Neural progenitor cell (in vitro differentiated cells): Measurements from ENCODE around the gene GOLGA6L10. TPM values are rescaled to one million over a fixed set of nuclear protein-coding genes. Genes with fewer than 3 reads are reported as not detected.
A peak's percentile ranks its signal among the peaks of the same experiment; 100 is the strongest.

Source experiments
- DNase-seq: peaks from one replicate; pipeline ENCODE4 v3.0.0-alpha.2; 2016; ENCODE audit warnings: low spot score
- H2AFZ ChIP-seq: fragments of 200-600 bp; sonication (generic); replicated peaks from 2 replicates; pipeline ENCODE4 v1.6.1; 2016; ENCODE audit warnings: antibody characterized with exemption
- H3F3A ChIP-seq: fragments of 200-600 bp; sonication (generic); 2 replicates; pipeline ENCODE4 v1.6.1; 2016; ENCODE audit warnings: antibody characterized with exemption, low read depth
- H3K27ac ChIP-seq: fragments of 200-600 bp; sonication (generic); 2 replicates; pipeline ENCODE4 v1.5.1; 2016; ENCODE audit warnings: mild to moderate bottlenecking
- H3K27me3 ChIP-seq: fragments of 200-600 bp; sonication (generic); 2 replicates; pipeline ENCODE4 v1.6.1; 2016; ENCODE audit warnings: mild to moderate bottlenecking, moderate library complexity
- H3K36me3 ChIP-seq: fragments of 200-600 bp; sonication (generic); 2 replicates; pipeline ENCODE4 v1.5.1; 2016
- H3K4me1 ChIP-seq: fragments of 200-600 bp; sonication (generic); 2 replicates; pipeline ENCODE4 v1.6.1; 2016; ENCODE audit warnings: mixed run types
- H3K4me2 ChIP-seq: fragments of 200-600 bp; sonication (generic); 2 replicates; pipeline ENCODE4 v1.6.1; 2016
- H3K4me3 ChIP-seq: fragments of 200-600 bp; sonication (generic); 2 replicates; pipeline ENCODE4 v1.5.1; 2016
- H3K79me2 ChIP-seq: fragments of 200-600 bp; sonication (generic); 2 replicates; pipeline ENCODE4 v1.6.1; 2016; ENCODE audit warnings: low read depth
- H3K9ac ChIP-seq: fragments of 200-600 bp; sonication (generic); 2 replicates; pipeline ENCODE4 v1.6.1; 2016
- H3K9me3 ChIP-seq: fragments of 200-600 bp; sonication (generic); 2 replicates; pipeline ENCODE4 v1.5.1; 2016; ENCODE audit warnings: low read depth
- H4K20me1 ChIP-seq: fragments of 200-600 bp; sonication (generic); 2 replicates; pipeline ENCODE4 v1.6.1; 2016; ENCODE audit warnings: low read depth
- H3K27ac Mint-ChIP-seq: 3 replicates; pipeline ENCODE4 v1.8.0; 2021; ENCODE audit warnings: mixed read lengths
- H3K27me3 Mint-ChIP-seq: 2 replicates; pipeline ENCODE4 v1.8.0; 2022; ENCODE audit warnings: low read depth, mild to moderate bottlenecking, inconsistent platforms, moderate library complexity, mixed read lengths; ENCODE audit not compliant: insufficient read depth
- H3K36me3 Mint-ChIP-seq: 3 replicates; pipeline ENCODE4 v1.8.0; 2021; ENCODE audit warnings: mixed read lengths
- H3K4me1 Mint-ChIP-seq: 3 replicates; pipeline ENCODE4 v1.8.0; 2021; ENCODE audit warnings: mixed read lengths
- H3K4me3 Mint-ChIP-seq: 3 replicates; pipeline ENCODE4 v1.8.0; 2021; ENCODE audit warnings: mild to moderate bottlenecking, moderate library complexity, mixed read lengths
- H3K9me3 Mint-ChIP-seq: 3 replicates; pipeline ENCODE4 v1.8.0; 2020; ENCODE audit warnings: mixed read lengths
- CTCF ChIP-seq: fragments of 200-600 bp; sonication (generic); IDR thresholded peaks from 2 replicates; pipeline ENCODE4 v1.5.1; 2017; ENCODE audit warnings: antibody characterized with exemption, mild to moderate bottlenecking
- EZH2 ChIP-seq: fragments of 200-600 bp; sonication (generic); IDR thresholded peaks from 2 replicates; pipeline ENCODE4 v1.6.1; 2017; ENCODE audit warnings: antibody characterized with exemption, mild to moderate bottlenecking, moderate library complexity
- EZH2phosphoT487 ChIP-seq: fragments of 200-600 bp; sonication (generic); IDR thresholded peaks from 2 replicates; pipeline ENCODE4 v1.6.1; 2017; ENCODE audit warnings: antibody characterized with exemption
- total RNA-seq: library from RNA; depleted of rRNA; stranded (reverse); fragments of >200 nt; gene quantifications from 2 replicates; pipeline ENCODE4 v1.2.3, GENCODE V29; 2015; ENCODE audit warnings: low replicate concordance

Gene GOLGA6L10
- total RNA-seq, 1 donor from 2014 or later, result 1.3 TPM

GRCh38 chr15:82294061-82294690 is 55.1 kb downstream of the GOLGA6L10 start:
- Histone ChIP-seq H4K20me1 (no peaks in the 10 kb centered on the region), H3K79me2 (no peaks in the 10 kb centered on the region), H3K9me3 (no peaks in the 10 kb centered on the region), H3K36me3 (no peaks in the 10 kb centered on the region), H3K4me2 (peak overlapping the region; percentile 41), H3F3A (no peaks in the 10 kb centered on the region), H3K4me1 (peaks cover 12% of the 10 kb centered on the region), H3K27me3 (no peaks in the 10 kb centered on the region), H3K4me3 (no peak overlapping the region), H2AFZ (peak overlapping the region; percentile 89), H3K27ac (no peak overlapping the region), H3K9ac (no peak overlapping the region)
- Mint-ChIP-seq H3K27me3 (peaks cover 3% of the 10 kb centered on the region), H3K9me3 (peaks cover 2% of the 10 kb centered on the region), H3K4me3 (no peak overlapping the region), H3K36me3 (no peaks in the 10 kb centered on the region), H3K27ac (peak overlapping the region; percentile 33), H3K4me1 (peaks cover 9% of the 10 kb centered on the region)
- TF ChIP-seq EZH2, result no peak
- no peak for TF ChIP-seq EZH2phosphoT487
- no peak for TF ChIP-seq CTCF
- DNase-seq, result peak; percentile 18

GRCh38 chr15:82292271-82292670 is 57.0 kb downstream of the GOLGA6L10 start:
- H3K27ac Mint-ChIP-seq, result no peak overlapping the region
- H3K9ac ChIP-seq, result no peak overlapping the region
- no peak overlapping the region for H3K4me3 Mint-ChIP-seq
- H3F3A ChIP-seq, result no peaks in the 10 kb centered on the region
- H3K4me1 ChIP-seq, result peaks cover 12% of the 10 kb centered on the region
- no peak overlapping the region for H3K27ac ChIP-seq
- no peak for DNase-seq
- peaks cover 9% of the 10 kb centered on the region for H3K4me1 Mint-ChIP-seq
- no peak for TF ChIP-seq EZH2
- TF ChIP-seq EZH2phosphoT487, result no peak
- no peak for TF ChIP-seq CTCF
- H2AFZ ChIP-seq, result no peak overlapping the region
- H3K27me3 ChIP-seq, result no peaks in the 10 kb centered on the region
- no peaks in the 10 kb centered on the region for H3K9me3 ChIP-seq
- H3K36me3 Mint-ChIP-seq, result no peaks in the 10 kb centered on the region
- peaks cover 11% of the 10 kb centered on the region for H3K9me3 Mint-ChIP-seq
- H3K36me3 ChIP-seq, result no peaks in the 10 kb centered on the region
- peaks cover 3% of the 10 kb centered on the region for H3K27me3 Mint-ChIP-seq
- H3K79me2 ChIP-seq, result no peaks in the 10 kb centered on the region
- no peak overlapping the region for H3K4me3 ChIP-seq
- no peaks in the 10 kb centered on the region for H4K20me1 ChIP-seq
- no peak overlapping the region for H3K4me2 ChIP-seq

Other genes with a start within 250 kb of the GOLGA6L10 start
- gene EFL1, start 86.7 kb downstream of the GOLGA6L10 start, total RNA-seq, result 30.1 and 42.4 TPM in 2 replicates
- 0.06 and 1.4 TPM in 2 replicates for gene SAXO2, start 86.7 kb downstream of the GOLGA6L10 start, total RNA-seq
- 12.1 and 13.0 TPM in 2 replicates for gene GOLGA6L9, start 80.3 kb upstream of the GOLGA6L10 start, total RNA-seq
- 3,589 and 4,695 TPM in 2 replicates for gene RPS17, start 191.0 kb upstream of the GOLGA6L10 start, total RNA-seq